Keratinocyte (primary cell): ENCODE measurements around the gene COX5A.

Experiments
- EZH2 ChIP-seq: IDR thresholded peaks from one replicate; pipeline ENCODE4 v1.6.1; 2012; ENCODE audit warnings: inconsistent platforms, mild to moderate bottlenecking, low read length, moderate library complexity
- TF ChIP-seq, protein P1 (sequence below), 3 experiments: IDR thresholded peaks in 1 of 3; conservative IDR thresholded peaks in 1 of 3; optimal IDR thresholded peaks in 1 of 3; 2 replicates in 2 of 3; 3 replicates in 1 of 3; pipeline versions ENCODE3 to v1.5.1; 2011; ENCODE audit warnings: low read length in 3 of 3, mild to moderate bottlenecking in 3 of 3, moderate library complexity in 2 of 3, control low read depth in 1 of 3, inconsistent platforms in 1 of 3; ENCODE audit not compliant: insufficient read depth in 2 of 3; ENCODE audit errors: extremely low read depth in 1 of 3

DNA sequence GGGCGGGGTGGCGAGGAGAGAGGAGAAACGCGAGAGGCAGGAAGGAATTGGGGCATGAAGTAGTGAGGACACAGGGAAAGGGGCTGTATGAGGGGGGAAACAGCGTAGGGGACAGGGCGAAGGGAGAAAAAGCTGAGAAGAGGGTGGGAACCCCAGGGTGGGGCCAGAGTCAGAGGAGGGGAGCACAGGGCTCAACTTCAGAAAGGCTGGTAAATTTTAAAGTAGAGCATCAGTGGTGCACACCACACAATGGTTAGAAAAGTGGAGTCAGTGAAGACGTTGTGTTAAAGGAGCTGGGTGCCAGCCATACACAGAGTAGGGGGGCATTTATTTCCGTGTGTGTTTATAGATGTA lies 21.7 kb upstream of the COX5A start:
- TF ChIP-seq, protein P1, sequence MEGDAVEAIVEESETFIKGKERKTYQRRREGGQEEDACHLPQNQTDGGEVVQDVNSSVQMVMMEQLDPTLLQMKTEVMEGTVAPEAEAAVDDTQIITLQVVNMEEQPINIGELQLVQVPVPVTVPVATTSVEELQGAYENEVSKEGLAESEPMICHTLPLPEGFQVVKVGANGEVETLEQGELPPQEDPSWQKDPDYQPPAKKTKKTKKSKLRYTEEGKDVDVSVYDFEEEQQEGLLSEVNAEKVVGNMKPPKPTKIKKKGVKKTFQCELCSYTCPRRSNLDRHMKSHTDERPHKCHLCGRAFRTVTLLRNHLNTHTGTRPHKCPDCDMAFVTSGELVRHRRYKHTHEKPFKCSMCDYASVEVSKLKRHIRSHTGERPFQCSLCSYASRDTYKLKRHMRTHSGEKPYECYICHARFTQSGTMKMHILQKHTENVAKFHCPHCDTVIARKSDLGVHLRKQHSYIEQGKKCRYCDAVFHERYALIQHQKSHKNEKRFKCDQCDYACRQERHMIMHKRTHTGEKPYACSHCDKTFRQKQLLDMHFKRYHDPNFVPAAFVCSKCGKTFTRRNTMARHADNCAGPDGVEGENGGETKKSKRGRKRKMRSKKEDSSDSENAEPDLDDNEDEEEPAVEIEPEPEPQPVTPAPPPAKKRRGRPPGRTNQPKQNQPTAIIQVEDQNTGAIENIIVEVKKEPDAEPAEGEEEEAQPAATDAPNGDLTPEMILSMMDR (optimal IDR thresholded peaks at IDR 0.05 in 1 of 3, IDR thresholded peaks at IDR 0.05 in 1 of 3, conservative IDR thresholded peaks at IDR 0.05 in 1 of 3; ENCODE audit: extremely low read depth in 1 of 3, insufficient read depth in 2 of 3, low read length in 3 of 3): no peak
- TF ChIP-seq EZH2: no peak
